ENCODE data around the gene SEPTIN11.
"Not testable (repeated sequence)": the region's sequence is repeated elsewhere in the genome, so short reads cannot be mapped to it uniquely, and the experiment has no call there.

The SEPTIN11 gene

GRCh38 chr4:76957004-76957738 lies 7.6 kb downstream of the SEPTIN11 start:
- no peak for TF ChIP-seq CTCF (IDR thresholded peaks at IDR 0.05; ENCODE audit: borderline replicate concordance, control extremely low read depth, extremely low read depth, insufficient read depth, missing control alignments)
- in situ Hi-C loops (cut with MboI; ENCODE audit: low sequenced_read_pairs, unreplicated experiment): no loop called here
- no peak for DNase-seq (ENCODE audit: low spot score)

GRCh38 chr4:76958891-76959290 lies 9.3 kb downstream of the SEPTIN11 start:
- in situ Hi-C loops (cut with MboI; ENCODE audit: low sequenced_read_pairs, unreplicated experiment): no loop called here
- no peak for TF ChIP-seq CTCF (IDR thresholded peaks at IDR 0.05; ENCODE audit: borderline replicate concordance, control extremely low read depth, extremely low read depth, insufficient read depth, missing control alignments)
- DNase-seq (ENCODE audit: low spot score): no peak

GRCh38 chr4:76960014-76960413 lies 10.5 kb downstream of the SEPTIN11 start:
- DNase-seq (ENCODE audit: low spot score): peak; percentile 59
- in situ Hi-C loops (cut with MboI; ENCODE audit: low sequenced_read_pairs, unreplicated experiment): no loop called here
- TF ChIP-seq CTCF (IDR thresholded peaks at IDR 0.05; ENCODE audit: borderline replicate concordance, control extremely low read depth, extremely low read depth, insufficient read depth, missing control alignments): no peak

GRCh38 chr4:76962406-76963130 lies 13.0 kb downstream of the SEPTIN11 start:
- in situ Hi-C loops (cut with MboI; ENCODE audit: low sequenced_read_pairs, unreplicated experiment): no loop called here
- no peak for TF ChIP-seq CTCF (IDR thresholded peaks at IDR 0.05; ENCODE audit: borderline replicate concordance, control extremely low read depth, extremely low read depth, insufficient read depth, missing control alignments)
- DNase-seq (ENCODE audit: low spot score): no peak

GRCh38 chr4:76963131-76963750 lies 13.7 kb downstream of the SEPTIN11 start:
- no peak for DNase-seq (ENCODE audit: low spot score)
- in situ Hi-C loops (cut with MboI; ENCODE audit: low sequenced_read_pairs, unreplicated experiment): no loop called here
- TF ChIP-seq CTCF (IDR thresholded peaks at IDR 0.05; ENCODE audit: borderline replicate concordance, control extremely low read depth, extremely low read depth, insufficient read depth, missing control alignments): no peak

- DNase-seq (ENCODE audit: low spot score); in situ Hi-C loops (cut with MboI; ENCODE audit: low sequenced_read_pairs, unreplicated experiment): not testable (repeated sequence)
These were observed 14.4 kb downstream of the SEPTIN11 start for GRCh38 chr4:76963927-76964326.

GRCh38 chr4:76964769-76965168 lies 15.2 kb downstream of the SEPTIN11 start:
- TF ChIP-seq CTCF (IDR thresholded peaks at IDR 0.05; ENCODE audit: borderline replicate concordance, control extremely low read depth, extremely low read depth, insufficient read depth, missing control alignments): no peak
- DNase-seq (ENCODE audit: low spot score): no peak
- in situ Hi-C loops (cut with MboI; ENCODE audit: low sequenced_read_pairs, unreplicated experiment): no loop called here

Data from GM13976 (cell line).